Neuronal stem cell (in vitro differentiated cells): ENCODE results near the gene TNFAIP2.
A peak's percentile ranks its signal among the peaks of the same experiment; 100 is the strongest.

Experiments
- DNase-seq: peaks from one replicate; pipeline ENCODE4 v3.0.0-alpha.2; 2013; ENCODE audit warnings: low spot score
- H2AFZ ChIP-seq: one replicate; pipeline ENCODE4 v1.6.1; 2013; ENCODE audit warnings: mild to moderate bottlenecking, low read length, inconsistent platforms
- H2AK5ac ChIP-seq: 2 replicates; pipeline ENCODE4 v1.6.1; 2013; ENCODE audit warnings: low read depth, mild to moderate bottlenecking, inconsistent platforms, low read length, moderate library complexity, mixed read lengths
- H2BK120ac ChIP-seq: 2 replicates; pipeline ENCODE4 v1.6.1; 2013; ENCODE audit warnings: low read depth, mild to moderate bottlenecking, inconsistent platforms, low read length, moderate library complexity, mixed read lengths
- H2BK12ac ChIP-seq: one replicate; pipeline ENCODE4 v1.6.1; 2013; ENCODE audit warnings: low read length, inconsistent platforms
- H2BK15ac ChIP-seq: 2 replicates; pipeline ENCODE4 v1.6.1; 2013; ENCODE audit warnings: mild to moderate bottlenecking, low read length, inconsistent platforms, mixed read lengths
- H2BK5ac ChIP-seq: one replicate; pipeline ENCODE4 v1.6.1; 2013; ENCODE audit warnings: inconsistent platforms, mild to moderate bottlenecking, low read length, moderate library complexity
- H3K14ac ChIP-seq: one replicate; pipeline ENCODE4 v1.6.1; 2013; ENCODE audit warnings: low read length, inconsistent platforms
- H3K18ac ChIP-seq: 2 replicates; pipeline ENCODE4 v1.6.1; 2013; ENCODE audit warnings: low read length, inconsistent platforms
- H3K23ac ChIP-seq: 2 replicates; pipeline ENCODE4 v1.6.1; 2013; ENCODE audit warnings: low read depth, mild to moderate bottlenecking, mixed read lengths, low read length, inconsistent platforms; ENCODE audit not compliant: poor library complexity
- H3K27ac ChIP-seq: replicated peaks from 3 replicates; pipeline ENCODE4 v1.5.1; 2013; ENCODE audit warnings: low read length, inconsistent platforms
- H3K27me3 ChIP-seq, 3 experiments: 2 replicates each; pipeline ENCODE4 v1.6.1; 2013; ENCODE audit warnings: low read length in 3 of 3, mild to moderate bottlenecking in 2 of 3, inconsistent platforms in 1 of 3, low read depth in 1 of 3, mixed read lengths in 1 of 3, moderate library complexity in 1 of 3; ENCODE audit not compliant: control insufficient read depth in 3 of 3, insufficient read depth in 3 of 3
- H3K36me3 ChIP-seq, 2 donors: replicated peaks in 1 of 2; 2 replicates each; pipeline ENCODE4 v1.6.1; 2013; ENCODE audit warnings: low read length in 2 of 2; ENCODE audit not compliant: control insufficient read depth in 2 of 2, insufficient read depth in 2 of 2
- H3K4ac ChIP-seq: 2 replicates; pipeline ENCODE4 v1.6.1; 2013; ENCODE audit warnings: inconsistent platforms, mild to moderate bottlenecking, low read length, moderate library complexity
- H3K4me1 ChIP-seq, 2 donors: 1 replicate in 1 of 2; 2 replicates in 1 of 2; pipeline ENCODE4 v1.6.1; 2013; ENCODE audit warnings: low read length in 2 of 2, low read depth in 1 of 2; ENCODE audit not compliant: control insufficient read depth in 2 of 2, insufficient read depth in 1 of 2
- H3K4me2 ChIP-seq: one replicate; pipeline ENCODE4 v1.6.1; 2013; ENCODE audit warnings: mild to moderate bottlenecking, low read length, inconsistent platforms; ENCODE audit not compliant: insufficient read depth, poor library complexity, severe bottlenecking
- H3K4me3 ChIP-seq, 2 donors: 2 replicates each; pipeline ENCODE4 v1.5.1; 2013; ENCODE audit warnings: low read length in 2 of 2, mild to moderate bottlenecking in 2 of 2, inconsistent platforms in 1 of 2, moderate library complexity in 1 of 2
- H3K79me1 ChIP-seq: one replicate; pipeline ENCODE4 v1.6.1; 2013; ENCODE audit warnings: low read depth, mild to moderate bottlenecking, inconsistent platforms, low read length, moderate library complexity
- H3K9ac ChIP-seq: one replicate; pipeline ENCODE4 v1.6.1; 2013; ENCODE audit warnings: mild to moderate bottlenecking, low read depth, low read length, inconsistent platforms; ENCODE audit not compliant: poor library complexity
- H3K9me3 ChIP-seq, 2 donors: replicated peaks in 1 of 2; 2 replicates each; pipeline versions ENCODE3 to v1.6.1; 2013; ENCODE audit warnings: low read length in 2 of 2, mild to moderate bottlenecking in 2 of 2, inconsistent platforms in 1 of 2, low read depth in 1 of 2, mixed read lengths in 1 of 2, moderate library complexity in 1 of 2; ENCODE audit not compliant: control insufficient read depth in 2 of 2, insufficient read depth in 1 of 2
- H4K8ac ChIP-seq: one replicate; pipeline ENCODE4 v1.6.1; 2013; ENCODE audit warnings: low read depth, mild to moderate bottlenecking, inconsistent platforms, low read length, moderate library complexity
- H4K91ac ChIP-seq: one replicate; pipeline ENCODE4 v1.6.1; 2013; ENCODE audit warnings: low read length, low read depth, mild to moderate bottlenecking, inconsistent platforms; ENCODE audit not compliant: poor library complexity
- WGBS, 2 donors: extraction: QIAGEN DNeasy Blood & Tissue Kit; methylation state at CpG; one replicate each; pipeline ENCODE4 v1.1.7; 2013; ENCODE audit warnings: missing lambda C conversion rate in 2 of 2, mixed read lengths in 1 of 2; ENCODE audit not compliant: insufficient read length in 2 of 2, insufficient replicate concordance in 1 of 2; ENCODE audit errors: extremely low coverage in 2 of 2; 5-methylcytosine and 5-hydroxymethylcytosine counted together

The TNFAIP2 gene

GRCh38 chr14:103143506-103143905, 20.2 kb downstream of the TNFAIP2 start:
- Histone ChIP-seq H3K4me2 (no peak overlapping the region), H3K9ac (no peak overlapping the region), H2BK12ac (no peak overlapping the region), H4K8ac (no peak overlapping the region), H3K4me3 (no peak overlapping the region), H4K91ac (no peak overlapping the region), H3K27ac (no peak overlapping the region), H2BK15ac (no peak overlapping the region), H2BK5ac (no peak overlapping the region), H2AK5ac (no peak overlapping the region), H2BK120ac (no peak overlapping the region), H3K23ac (no peak overlapping the region), H3K4me1 (peaks cover 3 to 9% of the 10 kb centered on the region in 2 donors), H3K79me1 (no peaks in the 10 kb centered on the region), H3K14ac (no peak overlapping the region), H3K4ac (no peak overlapping the region), H2AFZ (no peak overlapping the region), H3K27me3 (peaks cover 0 to 50% (median 9%) of the 10 kb centered on the region in 3 experiments), H3K18ac (no peak overlapping the region), H3K36me3 (no peaks in the 10 kb centered on the region), H3K9me3 (no peaks in the 10 kb centered on the region)
- no peak for DNase-seq
- no CpG with 5 or more reads among the region's 6 CpGs for WGBS, 2 donors

GRCh38 chr14:103144085-103144484, 20.8 kb downstream of the TNFAIP2 start:
- no peak overlapping the region for H3K18ac ChIP-seq
- no peak overlapping the region for H2BK5ac ChIP-seq
- peaks cover 0 to 50% (median 9%) of the 10 kb centered on the region in 3 experiments for H3K27me3 ChIP-seq
- no peak overlapping the region for H3K9ac ChIP-seq
- no peak for DNase-seq
- no peak overlapping the region for H2BK120ac ChIP-seq
- H2AFZ ChIP-seq, result no peak overlapping the region
- no peak overlapping the region for H3K4ac ChIP-seq
- H2AK5ac ChIP-seq, result no peak overlapping the region
- no peak overlapping the region for H3K23ac ChIP-seq
- no peak overlapping the region for H2BK12ac ChIP-seq
- H2BK15ac ChIP-seq, result no peak overlapping the region
- H3K4me1 ChIP-seq, result peaks cover 3 to 9% of the 10 kb centered on the region in 2 donors
- no peak overlapping the region for H4K91ac ChIP-seq
- no peak overlapping the region for H3K4me3 ChIP-seq
- H3K79me1 ChIP-seq, result no peaks in the 10 kb centered on the region
- no CpG with 5 or more reads among the region's 4 CpGs for WGBS, 2 donors
- H4K8ac ChIP-seq, result no peak overlapping the region
- H3K4me2 ChIP-seq, result no peak overlapping the region
- no peak overlapping the region for H3K27ac ChIP-seq
- H3K36me3 ChIP-seq, result no peaks in the 10 kb centered on the region
- H3K9me3 ChIP-seq, result no peaks in the 10 kb centered on the region
- H3K14ac ChIP-seq, result no peak overlapping the region

GRCh38 chr14:103146141-103146709, 23.0 kb downstream of the TNFAIP2 start:
- peak overlapping the region; percentile 30 for H3K9ac ChIP-seq
- H2BK5ac ChIP-seq, result no peak overlapping the region
- no peak overlapping the region for H3K23ac ChIP-seq
- no peaks in the 10 kb centered on the region for H3K9me3 ChIP-seq
- peak overlapping the region; percentile 15 for H3K18ac ChIP-seq
- no CpG with 5 or more reads among the region's 19 CpGs for WGBS, 2 donors
- no peak overlapping the region for H3K4me2 ChIP-seq
- peaks cover 0 to 37% (median 0%) of the 10 kb centered on the region in 3 experiments for H3K27me3 ChIP-seq
- no peak overlapping the region for H3K4ac ChIP-seq
- no peak overlapping the region for H2AK5ac ChIP-seq
- no peak overlapping the region for H3K14ac ChIP-seq
- H2BK120ac ChIP-seq, result no peak overlapping the region
- no peak for DNase-seq
- no peak overlapping the region for H3K4me3 ChIP-seq
- no peak overlapping the region for H2AFZ ChIP-seq
- no peak overlapping the region for H3K27ac ChIP-seq
- no peak overlapping the region for H2BK15ac ChIP-seq
- peaks cover 0 to 5% of the 10 kb centered on the region in 2 donors for H3K4me1 ChIP-seq
- H4K8ac ChIP-seq, result no peak overlapping the region
- no peaks in the 10 kb centered on the region for H3K79me1 ChIP-seq
- no peaks in the 10 kb centered on the region for H3K36me3 ChIP-seq
- no peak overlapping the region for H4K91ac ChIP-seq
- no peak overlapping the region for H2BK12ac ChIP-seq

GRCh38 chr14:103149351-103150237, 26.3 kb downstream of the TNFAIP2 start:
- no peak overlapping the region for H2BK12ac ChIP-seq
- H3K27ac ChIP-seq, result no peak overlapping the region
- no peak overlapping the region for H2AFZ ChIP-seq
- no peaks in the 10 kb centered on the region for H3K36me3 ChIP-seq
- no peak overlapping the region for H2BK15ac ChIP-seq
- H3K9me3 ChIP-seq, result no peaks in the 10 kb centered on the region
- WGBS, 2 donors, result no CpG with 5 or more reads among the region's 10 CpGs
- H4K8ac ChIP-seq, result no peak overlapping the region
- H3K4me1 ChIP-seq, result peaks cover 0 to 2% of the 10 kb centered on the region in 2 donors
- no peak overlapping the region for H4K91ac ChIP-seq
- no peak overlapping the region for H2BK120ac ChIP-seq
- no peaks in the 10 kb centered on the region for H3K79me1 ChIP-seq
- H3K23ac ChIP-seq, result no peak overlapping the region
- no peak overlapping the region for H3K18ac ChIP-seq
- no peak overlapping the region for H2AK5ac ChIP-seq
- no peak overlapping the region for H3K4me2 ChIP-seq
- DNase-seq, result no peak
- no peak overlapping the region for H3K4ac ChIP-seq
- no peak overlapping the region for H3K4me3 ChIP-seq
- H2BK5ac ChIP-seq, result no peak overlapping the region
- H3K27me3 ChIP-seq, result peaks cover 0 to 19% (median 0%) of the 10 kb centered on the region in 3 experiments
- H3K9ac ChIP-seq, result no peak overlapping the region
- no peak overlapping the region for H3K14ac ChIP-seq
